Inflammatory macrophage treated with lipopolysaccharide for 1 hour (primary cell): ENCODE results near the gene CBX2.
A peak's percentile ranks its signal among the peaks of the same experiment; 100 is the strongest.

Source experiments
- DNase-seq, 2 donors: peaks; one replicate each; pipeline ENCODE4 v3.0.0-alpha.2; 2020 to 2022

CBX2 gene

DNA sequence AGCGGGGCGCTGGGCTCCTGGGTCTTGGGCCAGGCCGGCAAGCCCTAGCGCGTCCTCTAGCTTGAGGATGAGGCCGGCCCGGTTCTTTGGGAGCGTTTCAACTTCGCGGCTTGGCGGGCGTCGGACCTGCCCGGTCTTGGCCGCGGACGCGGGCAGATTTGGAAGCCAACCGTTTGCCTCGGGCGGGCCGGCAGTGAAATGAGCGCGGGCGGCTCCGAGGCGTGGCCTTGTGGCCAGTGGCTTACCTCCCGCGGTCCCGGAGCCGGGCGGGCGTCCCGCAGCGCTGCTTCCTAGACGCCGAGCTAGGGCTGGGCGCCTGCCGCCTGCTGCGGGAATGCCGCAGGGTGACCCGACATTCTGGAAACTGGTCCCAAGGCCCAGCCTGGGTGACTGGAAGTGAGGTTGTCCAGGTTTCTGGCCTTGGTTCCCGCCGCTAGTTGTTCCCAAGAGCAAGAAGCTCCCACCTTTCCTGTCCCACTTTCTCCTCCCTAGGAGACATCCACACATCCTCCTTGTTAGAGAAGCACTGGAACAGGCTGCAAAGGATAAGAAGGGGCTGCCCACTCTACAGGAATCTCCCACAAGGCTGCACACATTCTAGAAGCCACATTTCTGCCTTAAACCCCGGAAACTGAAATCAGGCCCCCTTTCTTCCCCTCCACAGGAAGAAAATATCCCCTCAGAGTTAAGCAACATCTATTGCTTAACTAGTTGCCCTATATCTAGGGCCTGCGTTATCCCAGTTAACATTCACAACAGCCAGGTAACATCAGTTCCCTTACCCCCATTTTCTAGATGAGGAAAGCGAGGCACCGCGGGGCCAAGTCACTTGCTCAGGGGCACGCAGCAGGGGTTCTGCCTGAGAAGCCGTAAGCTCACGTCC lies 23.4 kb downstream of the CBX2 start:
- DNase-seq: no peak

DNA sequence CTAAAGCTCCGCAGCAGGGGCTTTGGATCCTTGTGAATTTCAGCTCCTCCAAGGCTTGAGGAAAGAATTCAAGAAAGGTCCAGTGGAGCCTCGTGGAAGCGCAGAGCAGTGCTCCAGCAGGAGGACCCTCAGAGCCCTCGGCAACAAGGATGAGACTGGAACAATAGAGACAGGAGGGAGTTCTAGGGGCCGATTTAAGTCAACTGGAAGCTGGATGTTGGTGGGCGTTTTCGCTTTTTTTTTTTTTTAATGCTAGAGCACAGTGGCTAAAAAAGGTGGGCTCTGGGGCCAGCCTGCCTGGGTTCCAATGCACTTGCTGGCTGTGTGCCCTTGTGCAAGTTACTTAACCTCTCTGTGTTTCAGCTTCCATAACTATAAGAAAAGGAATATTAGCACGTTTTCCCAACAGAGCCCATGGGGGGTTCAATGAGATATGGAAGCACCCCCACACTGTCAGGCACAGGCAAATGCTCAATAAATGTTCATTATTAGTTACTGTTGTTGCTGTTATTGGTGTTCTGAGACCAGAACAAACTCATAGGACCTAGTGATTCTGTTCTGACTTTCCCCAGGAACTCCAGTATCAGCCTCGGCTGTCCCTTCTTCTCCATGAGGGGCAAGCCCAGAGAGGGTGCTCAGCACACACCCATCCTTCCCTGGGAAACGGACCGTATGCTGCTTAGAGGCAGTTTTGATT lies 24.2 kb downstream of the CBX2 start:
- DNase-seq: no peak

DNA sequence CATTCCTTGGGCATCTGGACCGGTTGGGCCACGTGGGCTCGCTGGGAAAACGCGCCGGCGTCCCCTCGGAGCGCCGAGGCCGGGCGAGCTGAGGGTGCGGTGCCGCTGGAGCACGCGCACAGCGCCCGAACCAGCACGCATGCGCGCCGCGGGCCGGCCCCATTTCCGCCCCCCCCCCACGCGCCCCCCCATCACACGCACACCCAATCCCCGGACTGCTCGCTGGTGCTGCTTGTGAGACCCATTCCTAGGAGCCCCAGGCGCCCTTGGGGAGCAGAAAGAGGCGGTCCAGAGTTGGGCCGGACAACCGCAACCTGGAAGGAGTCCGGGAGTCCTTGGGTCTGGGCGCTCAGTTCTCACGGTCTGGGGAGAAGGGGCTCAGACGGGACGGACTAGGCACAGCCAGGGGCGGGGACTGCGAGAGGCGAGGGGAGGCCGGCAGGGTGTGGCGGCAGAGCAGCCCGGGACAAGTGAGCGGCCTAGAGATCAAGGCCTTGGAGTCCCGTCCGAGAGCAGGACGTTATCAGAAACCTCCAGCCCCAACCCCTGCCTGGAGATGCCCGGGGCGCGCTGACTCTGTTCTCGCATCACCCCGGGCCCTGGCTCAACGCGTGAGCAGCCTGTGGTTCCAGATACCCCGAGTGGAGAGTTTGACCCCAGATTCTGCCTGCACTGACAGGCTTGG lies 24.9 kb downstream of the CBX2 start:
- DNase-seq: no peak

- DNase-seq: peak in 1 of 2 donors; percentile 31
These were observed 25.6 kb downstream of the CBX2 start for GRCh38 chr17:79803421-79803996.

DNA sequence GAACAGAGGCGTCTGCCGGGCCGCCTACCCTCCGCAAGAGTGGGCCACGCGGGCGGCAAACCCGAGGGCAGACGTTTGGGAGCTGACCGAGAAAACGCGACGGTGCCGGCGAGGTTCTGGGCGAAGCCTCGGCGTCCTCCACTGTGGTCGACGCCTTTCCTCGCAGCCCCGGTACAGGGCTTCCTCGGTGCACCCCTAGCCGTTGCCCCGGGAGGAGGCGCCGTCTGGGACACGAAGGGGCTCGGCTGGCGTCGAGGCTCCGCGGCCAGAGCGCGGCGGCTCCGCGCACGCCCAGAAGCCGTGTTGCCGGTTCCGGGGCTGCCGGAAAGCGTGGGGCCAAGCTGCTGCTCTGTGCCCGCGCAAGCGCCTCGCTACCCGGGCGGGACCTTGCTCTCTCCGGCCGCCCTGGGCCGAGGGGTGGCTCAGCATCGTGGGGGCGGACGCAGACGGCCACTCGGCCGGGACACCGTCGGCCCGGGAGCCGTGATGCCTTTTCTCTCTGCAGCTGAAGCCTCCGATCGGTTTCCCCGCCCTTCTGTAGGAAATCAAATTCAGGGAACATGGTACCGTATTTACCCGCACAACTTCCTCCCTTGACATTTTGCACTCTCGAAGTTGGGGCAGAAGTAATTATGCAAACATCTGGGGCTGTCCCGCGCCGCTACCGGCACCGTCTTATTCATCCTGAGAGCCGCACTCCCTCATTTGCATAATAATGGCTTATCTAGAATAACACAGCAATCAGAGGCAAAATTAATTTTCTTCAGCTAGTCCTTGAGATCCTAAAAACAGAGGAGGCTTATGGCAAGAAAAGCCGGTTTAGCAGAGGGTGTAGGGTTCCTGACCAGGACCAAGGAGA lies 26.3 kb downstream of the CBX2 start:
- peak; percentile 75 to 85 for DNase-seq

GRCh38 chr17:79804856-79805696 lies 27.1 kb downstream of the CBX2 start:
- DNase-seq: no peak

DNA sequence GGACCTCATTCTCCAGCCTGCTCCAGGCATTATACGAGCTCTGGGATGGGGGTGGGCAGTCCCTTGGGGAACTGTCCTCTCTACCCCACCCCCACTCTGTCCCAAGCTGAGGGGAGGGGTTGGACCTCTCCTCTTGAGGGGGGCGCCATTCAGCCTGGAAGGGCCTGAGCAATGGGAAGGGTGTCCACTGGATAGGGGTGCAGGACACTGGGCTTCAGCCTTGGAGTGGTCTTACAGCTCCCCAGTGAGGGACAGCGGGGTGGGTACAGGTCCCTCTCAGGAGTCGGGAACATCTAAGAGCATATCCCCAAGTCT lies 28.5 kb downstream of the CBX2 start:
- no peak for DNase-seq

GRCh38 chr17:79806863-79807720 lies 29.1 kb downstream of the CBX2 start:
- no peak for DNase-seq

- no peak for DNase-seq
These were observed 31.0 kb downstream of the CBX2 start for GRCh38 chr17:79808763-79809529.

DNA sequence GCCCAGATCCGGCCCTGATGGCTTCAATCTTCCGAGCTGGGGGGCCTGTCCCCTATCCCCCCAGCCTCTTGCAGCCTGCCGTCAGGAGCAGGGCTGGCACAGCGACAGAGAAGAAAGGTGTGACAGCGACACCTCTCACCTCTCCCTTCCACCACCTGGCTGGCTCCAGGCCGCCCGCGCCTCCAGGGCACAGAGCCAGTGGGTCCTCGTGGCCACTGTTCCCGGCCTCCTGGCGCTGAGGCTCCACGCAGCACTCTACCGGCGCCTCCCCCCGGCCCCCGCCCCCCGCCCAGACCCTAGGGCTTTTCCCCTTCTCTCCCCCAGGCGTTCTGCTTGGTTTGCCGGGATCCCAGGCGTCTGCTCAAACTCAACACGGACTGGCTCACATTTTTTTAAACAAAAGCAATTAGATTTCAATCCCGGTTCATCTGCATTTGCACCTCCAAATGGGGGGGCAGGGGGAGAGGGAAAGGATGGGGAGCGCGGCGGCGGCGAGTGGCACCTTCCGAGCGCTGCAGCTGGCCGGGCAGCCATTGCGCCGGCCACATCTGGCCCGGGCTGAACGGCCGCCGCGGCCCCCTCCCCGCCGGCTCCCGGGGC lies 31.7 kb downstream of the CBX2 start:
- DNase-seq: no peak

DNA sequence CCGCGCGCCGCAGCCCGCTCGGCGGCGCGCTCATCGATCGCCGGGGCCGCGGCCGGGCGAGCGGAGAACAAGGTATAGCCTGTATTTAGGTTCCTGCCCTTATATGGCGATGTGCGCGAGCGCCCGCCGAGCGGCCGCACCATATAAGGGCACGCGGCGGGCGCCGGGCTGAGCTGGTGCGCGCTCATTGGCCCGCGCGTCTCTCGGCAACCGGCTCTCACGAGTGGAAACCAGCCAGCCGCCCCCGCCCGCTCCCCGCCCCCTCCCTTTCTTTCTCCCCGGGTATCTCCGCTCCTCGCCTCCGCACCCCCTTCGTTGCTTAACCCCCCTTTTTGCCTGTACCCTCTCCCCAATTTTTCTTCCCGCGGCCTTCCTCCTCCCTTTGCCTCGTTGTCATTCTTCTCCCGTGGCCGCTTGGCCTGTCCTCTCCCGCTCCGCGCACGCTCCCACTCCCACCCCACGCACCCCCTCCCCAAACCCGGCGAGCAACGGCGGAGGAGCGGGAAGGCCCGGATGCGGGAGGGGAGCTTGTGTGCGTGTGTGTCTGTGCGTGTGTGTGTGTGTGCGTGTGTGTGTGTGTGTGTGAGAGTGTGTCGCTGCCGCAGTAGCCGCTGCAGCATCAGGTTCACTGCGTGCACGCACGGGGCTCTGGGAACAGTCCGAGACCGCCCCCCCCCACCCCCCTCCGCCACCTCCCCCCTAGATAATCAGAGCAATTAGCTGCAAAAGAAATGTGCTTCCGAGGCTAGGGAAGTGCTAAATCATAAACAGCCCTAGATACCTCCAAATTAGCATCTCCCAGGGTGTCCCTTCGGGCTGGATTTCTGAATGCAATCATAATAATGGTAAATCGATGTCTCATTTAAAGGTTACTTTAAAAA lies 32.4 kb downstream of the CBX2 start:
- peak; percentile 54 to 71 for DNase-seq

DNA sequence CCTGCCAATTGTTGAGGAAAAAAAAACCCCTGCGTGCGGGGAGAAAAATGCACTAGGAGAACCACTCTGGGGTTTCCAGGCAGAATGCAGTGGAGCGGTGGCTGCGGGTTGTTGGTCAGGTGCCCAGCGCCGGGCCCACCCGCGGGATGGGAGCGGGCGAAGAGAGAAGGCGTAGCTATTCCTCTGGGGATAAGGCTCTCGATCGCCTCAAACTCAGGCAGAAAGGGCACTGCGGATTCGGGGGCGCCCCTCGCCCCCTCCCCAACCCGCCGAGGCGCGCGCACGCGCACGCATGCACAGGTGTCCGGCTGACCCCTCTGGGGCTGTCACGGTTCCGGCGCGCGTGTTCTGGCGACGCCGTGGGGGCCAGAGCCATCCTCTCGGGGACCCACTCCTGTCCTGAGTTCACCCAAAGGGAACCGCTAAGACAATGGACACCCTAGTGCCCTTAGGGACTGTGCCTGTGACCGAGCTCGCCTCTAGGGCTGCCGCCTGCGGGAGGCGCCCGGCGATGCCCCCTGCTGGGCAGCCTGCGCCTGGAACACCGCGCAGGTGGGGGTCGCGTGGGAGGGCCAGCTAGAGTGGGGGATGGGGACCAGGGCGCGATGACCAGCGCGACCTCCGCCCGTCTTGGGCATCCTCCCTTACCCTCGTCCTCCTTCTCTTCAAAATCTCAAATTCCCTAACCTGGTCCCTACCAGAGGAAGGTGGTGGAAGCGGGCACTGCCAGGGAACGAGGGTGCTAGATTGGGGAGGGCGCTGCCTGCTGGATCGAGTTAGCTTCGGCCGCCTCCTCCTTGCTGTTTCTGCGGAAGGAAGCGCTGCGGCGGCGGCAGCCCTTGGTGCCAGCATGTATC lies 33.3 kb downstream of the CBX2 start:
- peak in 1 of 2 donors; percentile 40 for DNase-seq

- DNase-seq: no peak
These were observed 34.0 kb downstream of the CBX2 start for GRCh38 chr17:79811868-79812352.

DNA sequence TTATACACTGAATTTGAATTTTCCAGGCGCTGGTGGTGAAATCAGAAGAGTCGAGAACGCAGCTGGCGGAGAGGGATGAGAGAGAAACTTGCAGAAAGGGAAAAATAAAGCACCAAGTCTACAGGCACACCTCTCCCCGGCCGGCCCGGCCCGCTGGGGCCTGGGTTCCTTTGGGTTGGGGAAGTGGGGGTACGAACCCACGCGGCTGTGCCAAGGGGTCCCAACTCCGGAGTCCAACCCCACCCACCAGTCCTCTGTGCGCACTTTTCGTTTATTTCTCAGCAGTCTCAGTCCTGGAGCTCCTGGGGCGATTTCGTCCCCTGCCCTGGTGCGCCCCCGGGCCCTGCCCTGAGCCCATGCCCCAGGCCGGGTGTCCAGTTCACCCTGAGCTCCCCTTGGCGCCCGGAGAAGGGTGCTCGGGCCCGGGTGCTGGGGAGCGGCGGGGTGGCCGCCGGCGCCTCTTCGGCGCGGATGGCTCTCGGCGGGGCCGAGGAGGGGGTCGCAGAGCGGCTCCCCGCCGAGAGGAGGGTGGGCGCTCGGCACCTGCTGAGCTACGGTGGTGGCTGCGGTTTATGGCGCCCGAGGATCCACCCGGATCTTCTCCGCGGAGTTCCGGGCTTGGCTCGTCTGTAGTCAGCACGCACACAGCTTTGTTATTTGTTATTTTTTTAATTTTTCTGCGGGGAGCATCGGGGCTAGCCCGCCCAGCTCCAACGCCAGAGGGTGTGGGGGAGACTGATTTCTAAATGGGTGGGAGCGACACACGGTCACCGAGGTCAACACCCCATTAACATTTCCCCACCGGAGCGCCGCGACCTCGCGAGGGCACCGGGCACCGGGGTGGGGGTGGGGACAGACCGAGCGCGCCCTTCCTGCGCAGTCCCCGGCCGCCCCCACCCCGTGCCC lies 34.7 kb downstream of the CBX2 start:
- DNase-seq: no peak

GRCh38 chr17:79813297-79814126 lies 35.6 kb downstream of the CBX2 start:
- DNase-seq: no peak
